ENCODE results near the gene USH2A. TPM values are rescaled to one million over a fixed set of nuclear protein-coding genes. Genes with fewer than 3 reads are reported as not detected.

Gene USH2A
- total RNA-seq, 1 donor from 2014 or later = 0.04 TPM

GRCh38 chr1:215657047-215657446 lies 766.2 kb downstream of the USH2A start:
- no peaks in the 10 kb centered on the region for H3K4me1 ChIP-seq
- no peaks in the 10 kb centered on the region for H3K9me3 ChIP-seq (ENCODE audit: low read depth)
- H2AFZ ChIP-seq (replicated peaks) = no peak overlapping the region
- Mint-ChIP-seq H3K27ac (no peak overlapping the region), H3K27me3 (ENCODE audit: insufficient read depth, low read depth) (no peaks in the 10 kb centered on the region), H3K9me3 (no peaks in the 10 kb centered on the region), H3K4me3 (no peak overlapping the region), H3K36me3 (no peaks in the 10 kb centered on the region), H3K4me1 (peaks cover under 1% of the 10 kb centered on the region)
- TF ChIP-seq EZH2phosphoT487 (IDR thresholded peaks at IDR 0.05) (no peak), EZH2 (IDR thresholded peaks at IDR 0.05) (no peak)
- TF ChIP-seq, protein P1, sequence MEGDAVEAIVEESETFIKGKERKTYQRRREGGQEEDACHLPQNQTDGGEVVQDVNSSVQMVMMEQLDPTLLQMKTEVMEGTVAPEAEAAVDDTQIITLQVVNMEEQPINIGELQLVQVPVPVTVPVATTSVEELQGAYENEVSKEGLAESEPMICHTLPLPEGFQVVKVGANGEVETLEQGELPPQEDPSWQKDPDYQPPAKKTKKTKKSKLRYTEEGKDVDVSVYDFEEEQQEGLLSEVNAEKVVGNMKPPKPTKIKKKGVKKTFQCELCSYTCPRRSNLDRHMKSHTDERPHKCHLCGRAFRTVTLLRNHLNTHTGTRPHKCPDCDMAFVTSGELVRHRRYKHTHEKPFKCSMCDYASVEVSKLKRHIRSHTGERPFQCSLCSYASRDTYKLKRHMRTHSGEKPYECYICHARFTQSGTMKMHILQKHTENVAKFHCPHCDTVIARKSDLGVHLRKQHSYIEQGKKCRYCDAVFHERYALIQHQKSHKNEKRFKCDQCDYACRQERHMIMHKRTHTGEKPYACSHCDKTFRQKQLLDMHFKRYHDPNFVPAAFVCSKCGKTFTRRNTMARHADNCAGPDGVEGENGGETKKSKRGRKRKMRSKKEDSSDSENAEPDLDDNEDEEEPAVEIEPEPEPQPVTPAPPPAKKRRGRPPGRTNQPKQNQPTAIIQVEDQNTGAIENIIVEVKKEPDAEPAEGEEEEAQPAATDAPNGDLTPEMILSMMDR (IDR thresholded peaks at IDR 0.05) = no peak
- H3F3A ChIP-seq (ENCODE audit: low read depth) = no peaks in the 10 kb centered on the region
- H3K4me2 ChIP-seq = no peak overlapping the region
- H3K36me3 ChIP-seq = no peaks in the 10 kb centered on the region
- H3K4me3 ChIP-seq = no peak overlapping the region
- no peak overlapping the region for H3K9ac ChIP-seq
- H3K27ac ChIP-seq = no peak overlapping the region
- no peaks in the 10 kb centered on the region for H3K27me3 ChIP-seq
- no peaks in the 10 kb centered on the region for H3K79me2 ChIP-seq (ENCODE audit: low read depth)
- no peaks in the 10 kb centered on the region for H4K20me1 ChIP-seq (ENCODE audit: low read depth)
- DNase-seq (ENCODE audit: low spot score) = no peak

DNA sequence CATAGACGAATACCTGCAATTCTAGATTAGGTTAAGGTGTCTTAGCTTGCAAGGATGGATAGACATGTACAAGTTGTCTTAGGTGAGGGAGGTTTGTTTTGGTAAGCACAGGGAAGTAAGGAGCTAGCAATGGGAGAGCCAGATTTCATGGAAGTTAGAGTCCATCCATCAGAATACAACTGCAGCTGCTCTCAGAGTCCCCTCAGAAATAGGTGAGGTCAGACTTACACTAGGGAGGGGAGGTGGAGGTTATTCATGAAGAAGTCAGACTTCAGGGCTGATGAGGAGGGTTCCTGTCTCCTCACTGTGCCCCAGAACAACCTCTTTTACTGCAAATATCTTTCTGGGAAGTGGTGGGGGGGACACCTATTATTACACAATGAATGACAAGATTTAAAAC lies 770.9 kb downstream of the USH2A start:
- H3K9me3 ChIP-seq (ENCODE audit: low read depth) = no peaks in the 10 kb centered on the region
- no peaks in the 10 kb centered on the region for H3K27me3 ChIP-seq
- no peak for DNase-seq (ENCODE audit: low spot score)
- Mint-ChIP-seq H3K27me3 (ENCODE audit: insufficient read depth, low read depth) (no peaks in the 10 kb centered on the region), H3K4me3 (no peak overlapping the region), H3K4me1 (no peaks in the 10 kb centered on the region), H3K36me3 (no peaks in the 10 kb centered on the region), H3K27ac (no peak overlapping the region), H3K9me3 (no peaks in the 10 kb centered on the region)
- no peak overlapping the region for H3K9ac ChIP-seq
- peaks cover 7% of the 10 kb centered on the region for H3K4me1 ChIP-seq
- no peak overlapping the region for H3K27ac ChIP-seq
- no peaks in the 10 kb centered on the region for H3K36me3 ChIP-seq
- no peak overlapping the region for H3K4me2 ChIP-seq
- H3K4me3 ChIP-seq = no peak overlapping the region
- H3F3A ChIP-seq (ENCODE audit: low read depth) = no peaks in the 10 kb centered on the region
- TF ChIP-seq, protein P1 (IDR thresholded peaks at IDR 0.05) = no peak
- TF ChIP-seq EZH2phosphoT487 (IDR thresholded peaks at IDR 0.05) = no peak
- no peak overlapping the region for H2AFZ ChIP-seq (replicated peaks)
- H3K79me2 ChIP-seq (ENCODE audit: low read depth) = no peaks in the 10 kb centered on the region
- H4K20me1 ChIP-seq (ENCODE audit: low read depth) = no peaks in the 10 kb centered on the region

- no peaks in the 10 kb centered on the region for H3K4me1 Mint-ChIP-seq
- Histone ChIP-seq H4K20me1 (ENCODE audit: low read depth) (no peaks in the 10 kb centered on the region), H3K79me2 (ENCODE audit: low read depth) (no peaks in the 10 kb centered on the region), H3K36me3 (no peaks in the 10 kb centered on the region), H2AFZ (replicated peaks) (no peak overlapping the region), H3K4me2 (no peak overlapping the region), H3K9ac (no peak overlapping the region), H3K27me3 (no peaks in the 10 kb centered on the region), H3K27ac (no peak overlapping the region), H3F3A (ENCODE audit: low read depth) (no peaks in the 10 kb centered on the region), H3K4me1 (peaks cover 7% of the 10 kb centered on the region), H3K4me3 (no peak overlapping the region), H3K9me3 (ENCODE audit: low read depth) (no peaks in the 10 kb centered on the region)
- no peaks in the 10 kb centered on the region for H3K36me3 Mint-ChIP-seq
- no peak overlapping the region for H3K27ac Mint-ChIP-seq
- no peaks in the 10 kb centered on the region for H3K9me3 Mint-ChIP-seq
- no peak for TF ChIP-seq EZH2phosphoT487 (IDR thresholded peaks at IDR 0.05)
- no peak for TF ChIP-seq EZH2 (IDR thresholded peaks at IDR 0.05)
- TF ChIP-seq, protein P1 (IDR thresholded peaks at IDR 0.05) = no peak
- H3K27me3 Mint-ChIP-seq (ENCODE audit: insufficient read depth, low read depth) = no peaks in the 10 kb centered on the region
- no peak overlapping the region for H3K4me3 Mint-ChIP-seq
- DNase-seq (ENCODE audit: low spot score) = no peak
Observed at GRCh38 chr1:215651867-215652266, 771.4 kb downstream of the USH2A start.
